ENCODE results near the gene TMEM242. TPM values are rescaled to one million over a fixed set of nuclear protein-coding genes. Genes with fewer than 3 reads are reported as not detected.

The TMEM242 gene
- total and polyA plus RNA-seq, 2 donors (not counting 3 experiments of a cell fraction or from before 2014, with no cell fraction given) = 5.3 to 15.5 TPM

DNA sequence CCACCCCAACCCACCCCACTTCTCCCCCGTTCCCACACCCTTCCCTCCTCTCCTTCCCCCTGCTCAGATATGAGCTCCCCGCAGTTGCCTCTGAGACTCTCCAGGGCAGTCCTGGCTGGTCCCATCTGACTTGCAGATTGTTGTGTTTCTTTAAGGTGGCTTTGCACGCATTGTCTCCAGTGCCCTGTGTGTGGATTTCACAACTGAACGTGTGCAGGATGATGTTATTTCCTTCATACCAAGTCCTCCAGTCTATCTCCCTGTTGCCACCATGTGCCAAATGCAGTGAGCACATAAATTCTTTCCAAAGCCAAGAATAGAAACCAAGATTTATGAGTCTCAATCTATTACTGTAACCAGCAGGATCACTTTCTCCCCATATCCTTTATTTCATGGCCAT, 79.1 kb downstream of the TMEM242 start:
- FAIRE-seq = no peak
- TF ChIP-seq EZH2 (IDR thresholded peaks at IDR 0.05; ENCODE audit: borderline replicate concordance, low read depth, low read length, severe bottlenecking) (no peak), JUN (IDR thresholded peaks at IDR 0.05; ENCODE audit: borderline replicate concordance, insufficient read depth, insufficient read length, low read depth) (peak; percentile 3), MYC (IDR thresholded peaks at IDR 0.05; ENCODE audit: low read depth, low read length) (no peak), POLR2AphosphoS5 (IDR thresholded peaks at IDR 0.05; ENCODE audit: insufficient read depth, low read depth, low read length) (no peak), CTCF (IDR thresholded peaks at IDR 0.05; ENCODE audit: extremely low read depth in 1 of 2, insufficient read depth in 1 of 2, low read depth in 1 of 2, low read length in 2 of 2) (no peak), FOS (IDR thresholded peaks at IDR 0.05; ENCODE audit: borderline replicate concordance, insufficient read depth, low read length) (no peak), GATA2 (IDR thresholded peaks at IDR 0.05; ENCODE audit: insufficient read depth, insufficient read length, low read depth, low read length) (no peak), POLR2A (IDR thresholded peaks at IDR 0.05; ENCODE audit: low read depth, low read length) (no peak)
- TF ChIP-seq, protein P1, sequence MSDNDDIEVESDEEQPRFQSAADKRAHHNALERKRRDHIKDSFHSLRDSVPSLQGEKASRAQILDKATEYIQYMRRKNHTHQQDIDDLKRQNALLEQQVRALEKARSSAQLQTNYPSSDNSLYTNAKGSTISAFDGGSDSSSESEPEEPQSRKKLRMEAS (IDR thresholded peaks at IDR 0.05; ENCODE audit: insufficient read depth, insufficient read length) = no peak
- CTCF ChIA-PET = interaction anchor here (1.0 to 2.1 kb wide), 2 partner anchors 8 to 16 kb away, joined by 3 to 5 read pairs; no protein-coding TSS in a partner anchor
- Histone ChIP-seq H2AFZ (ENCODE audit: low read depth, low read length) (no peak overlapping the region), H3K4me3 (replicated peaks in 1 of 3; ENCODE audit: insufficient read depth in 1 of 3, low read depth in 1 of 3, low read length in 3 of 3) (no peak overlapping the region), H3K9me1 (replicated peaks; ENCODE audit: control insufficient read depth, extremely low read depth, insufficient read depth, low read length) (no peaks in the 10 kb centered on the region), H3K9me3 (replicated peaks; ENCODE audit: control insufficient read depth, insufficient read depth, low read length) (peaks cover 2% of the 10 kb centered on the region), H3K4me2 (ENCODE audit: insufficient read depth, low read length) (no peak overlapping the region), H3K27ac (ENCODE audit: insufficient read depth, low read depth, low read length) (no peak overlapping the region), H4K20me1 (replicated peaks; ENCODE audit: control insufficient read depth, extremely low read depth, insufficient read depth, low read length) (no peaks in the 10 kb centered on the region), H3K27me3 (ENCODE audit: control insufficient read depth in 2 of 2, insufficient read depth in 2 of 2, low read length in 2 of 2) (peaks cover 8 to 13% of the 10 kb centered on the region in 2 experiments), H3K4me1 (ENCODE audit: control insufficient read depth, extremely low read depth, insufficient read depth, low read length) (no peaks in the 10 kb centered on the region), H3K36me3 (ENCODE audit: control insufficient read depth in 2 of 2, extremely low read depth in 1 of 2, insufficient read depth in 2 of 2, low read length in 2 of 2) (no peaks in the 10 kb centered on the region), H3K79me2 (ENCODE audit: control insufficient read depth, insufficient read depth, low read length) (no peaks in the 10 kb centered on the region), H3K9ac (replicated peaks; ENCODE audit: extremely low read depth, insufficient read depth, low read length) (no peak overlapping the region)
- POLR2A ChIA-PET = no interaction called here
- DNase-seq (ENCODE audit: low read depth, low spot score) = peak; percentile 59
- intact Hi-C loops (cut with micrococcal nuclease) = no loop called here
- no TSS peak for BruUV-seq (replicated peaks)
- dilution Hi-C loops (cut with MboI; ENCODE audit: extremely low pct_ligation_motif_present, low sequenced_read_pairs) = no loop called here

Measured in endothelial cell of umbilical vein (primary cell).